HepG2 (cell line): ENCODE data around the gene CACNG5.

ENCODE experiments used
- DZIP1 ChIP-seq: sonication (generic); formaldehyde crosslinking; IDR thresholded peaks from 2 replicates; pipeline ENCODE4 v1.5.0; 2020; ENCODE audit warnings: mild to moderate bottlenecking, missing genetic modification reagents
- HINFP ChIP-seq: sonication (generic); formaldehyde crosslinking; IDR thresholded peaks from 2 replicates; pipeline ENCODE4 v1.4.0; 2020; ENCODE audit warnings: low read depth, mild to moderate bottlenecking, missing genetic modification reagents
- ZC3H13 ChIP-seq: sonication (generic); formaldehyde crosslinking; IDR thresholded peaks from 2 replicates; pipeline ENCODE4 v1.8.1; 2023; ENCODE audit warnings: mild to moderate bottlenecking, missing genetic modification reagents, moderate library complexity
- ZNF629 ChIP-seq: sonication (generic); formaldehyde crosslinking; conservative IDR thresholded peaks from 2 replicates; pipeline ENCODE4 v1.5.0; 2020; ENCODE audit warnings: missing genetic modification reagents
- ZNF678 ChIP-seq: sonication (generic); formaldehyde crosslinking; IDR thresholded peaks from 2 replicates; pipeline ENCODE4 v1.4.0; 2020; ENCODE audit warnings: mild to moderate bottlenecking, missing genetic modification reagents
- TF ChIP-seq, protein P1 (sequence below): sonication (generic); formaldehyde crosslinking; IDR thresholded peaks from 2 replicates; pipeline ENCODE4 v1.5.0; 2020; ENCODE audit warnings: mild to moderate bottlenecking, missing genetic modification reagents, moderate library complexity

DNA sequence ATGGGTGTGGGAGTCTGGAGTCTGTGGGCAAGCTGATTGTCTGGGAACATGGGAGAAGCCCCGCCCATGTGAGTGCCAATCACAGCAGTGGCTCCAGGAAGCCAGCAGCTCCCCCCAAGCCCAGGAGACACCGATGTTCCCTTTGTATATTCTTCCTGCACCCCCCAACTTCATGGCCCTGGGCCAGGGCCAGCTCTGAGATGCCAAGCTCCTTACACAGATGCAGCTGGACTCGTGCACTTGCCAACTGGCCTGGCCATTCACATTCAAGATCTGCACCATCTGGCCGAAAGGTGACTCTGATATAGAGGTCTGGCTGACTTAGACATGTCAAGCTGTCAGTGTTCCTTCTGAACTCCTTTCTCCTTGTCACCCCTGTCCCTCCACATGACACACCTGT is 50.5 kb downstream of the CACNG5 start:
- TF ChIP-seq, protein P1, sequence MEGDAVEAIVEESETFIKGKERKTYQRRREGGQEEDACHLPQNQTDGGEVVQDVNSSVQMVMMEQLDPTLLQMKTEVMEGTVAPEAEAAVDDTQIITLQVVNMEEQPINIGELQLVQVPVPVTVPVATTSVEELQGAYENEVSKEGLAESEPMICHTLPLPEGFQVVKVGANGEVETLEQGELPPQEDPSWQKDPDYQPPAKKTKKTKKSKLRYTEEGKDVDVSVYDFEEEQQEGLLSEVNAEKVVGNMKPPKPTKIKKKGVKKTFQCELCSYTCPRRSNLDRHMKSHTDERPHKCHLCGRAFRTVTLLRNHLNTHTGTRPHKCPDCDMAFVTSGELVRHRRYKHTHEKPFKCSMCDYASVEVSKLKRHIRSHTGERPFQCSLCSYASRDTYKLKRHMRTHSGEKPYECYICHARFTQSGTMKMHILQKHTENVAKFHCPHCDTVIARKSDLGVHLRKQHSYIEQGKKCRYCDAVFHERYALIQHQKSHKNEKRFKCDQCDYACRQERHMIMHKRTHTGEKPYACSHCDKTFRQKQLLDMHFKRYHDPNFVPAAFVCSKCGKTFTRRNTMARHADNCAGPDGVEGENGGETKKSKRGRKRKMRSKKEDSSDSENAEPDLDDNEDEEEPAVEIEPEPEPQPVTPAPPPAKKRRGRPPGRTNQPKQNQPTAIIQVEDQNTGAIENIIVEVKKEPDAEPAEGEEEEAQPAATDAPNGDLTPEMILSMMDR (CRISPR knock-in tag) = no peak
- TF ChIP-seq HINFP (no peak), ZNF629 (CRISPR knock-in tag) (no peak), DZIP1 (no peak), ZC3H13 (CRISPR knock-in tag) (no peak), ZNF678 (CRISPR knock-in tag) (no peak)
